Measurements from ENCODE around the gene WWC2.
A peak's percentile ranks its signal among the peaks of the same experiment; 100 is the strongest.

WWC2 gene

DNA sequence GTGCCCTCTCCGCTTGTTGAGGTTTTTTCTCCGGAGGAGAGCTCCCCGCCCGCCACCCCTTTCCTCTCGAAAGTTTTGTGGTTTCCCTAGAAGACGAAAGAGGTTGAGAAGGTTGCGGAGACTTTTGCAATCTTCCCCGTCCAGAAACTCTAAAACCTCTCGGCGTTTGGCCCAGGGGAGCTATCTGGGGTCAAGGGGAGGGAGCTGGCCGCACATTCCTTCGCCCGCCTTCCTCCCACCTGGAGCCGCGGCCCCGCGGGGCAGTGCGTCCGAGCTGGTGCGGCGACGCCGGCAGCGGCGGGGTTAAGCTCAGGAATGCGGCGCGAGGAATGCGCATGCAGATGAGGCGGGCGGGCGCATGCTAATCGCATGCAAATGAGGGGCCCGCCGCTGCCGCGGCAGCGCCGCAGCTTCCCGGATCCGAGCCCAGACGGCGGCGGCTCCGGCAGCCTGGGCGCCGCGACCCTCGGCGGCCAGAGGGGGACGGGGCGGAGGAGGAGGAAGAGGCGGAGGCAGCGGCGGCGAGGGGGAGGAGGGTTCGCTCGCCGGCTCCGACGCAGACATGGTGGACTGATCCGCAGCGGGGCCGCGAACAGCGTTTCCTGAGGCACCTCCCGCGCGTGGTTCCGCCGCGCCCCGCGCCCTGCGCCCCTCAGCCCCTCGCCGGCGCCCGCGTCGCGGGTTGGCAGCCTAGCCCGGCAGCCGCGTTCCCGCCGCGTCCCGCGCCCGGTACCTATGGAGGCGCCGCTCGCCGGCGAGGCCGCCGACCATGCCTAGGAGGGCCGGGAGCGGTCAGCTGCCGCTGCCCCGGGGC lies at the start of gene WWC2:
Gene WWC2, plus strand, starts transcription at position 535 of the 814 bp plus-strand sequence. Its CDS starts 235 bp downstream, at position 770.
- DNase-seq (ENCODE audit: low spot score) = peak; percentile 85

DNA sequence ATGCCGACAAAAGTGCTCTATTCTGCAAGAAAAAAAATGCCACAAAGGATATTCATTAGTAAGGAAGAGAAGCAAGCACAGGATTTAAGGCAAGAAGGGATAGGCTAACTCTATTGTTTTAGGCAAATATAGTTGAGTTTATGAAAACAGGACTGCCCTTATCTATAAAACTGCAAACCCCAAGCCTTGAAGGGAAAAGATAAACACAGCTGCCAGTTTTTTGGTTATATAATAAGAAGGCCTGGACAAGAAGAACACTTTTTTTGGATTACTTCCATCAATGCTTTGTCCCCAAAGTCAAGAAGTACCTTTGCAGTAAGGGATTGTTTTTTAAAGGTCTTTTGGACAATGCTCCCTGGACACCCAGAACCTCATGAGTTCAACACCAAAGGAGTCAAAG lies 45.4 kb upstream of the WWC2 start:
- DNase-seq (ENCODE audit: low spot score) = no peak

DNA sequence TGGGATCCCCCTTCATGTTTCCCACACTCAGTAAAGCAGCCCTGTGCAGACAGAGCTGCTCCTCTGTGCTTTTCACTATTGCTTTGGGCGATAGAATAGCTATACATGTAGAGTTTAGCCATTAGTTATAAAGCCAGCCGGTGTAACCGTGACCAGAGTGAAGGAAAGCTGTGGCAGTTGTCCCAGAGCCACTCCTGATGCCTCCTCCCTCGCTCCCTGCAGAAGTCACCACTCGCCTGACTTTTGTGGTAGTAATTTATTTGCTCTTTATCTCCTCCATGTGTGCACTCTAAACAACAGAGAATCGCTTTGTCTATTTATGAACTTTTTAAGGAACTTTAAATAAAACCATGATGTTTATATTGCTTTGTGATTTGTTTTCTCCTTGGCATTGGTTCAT lies 41.8 kb upstream of the WWC2 start:
- DNase-seq (ENCODE audit: low spot score) = no peak

DNA sequence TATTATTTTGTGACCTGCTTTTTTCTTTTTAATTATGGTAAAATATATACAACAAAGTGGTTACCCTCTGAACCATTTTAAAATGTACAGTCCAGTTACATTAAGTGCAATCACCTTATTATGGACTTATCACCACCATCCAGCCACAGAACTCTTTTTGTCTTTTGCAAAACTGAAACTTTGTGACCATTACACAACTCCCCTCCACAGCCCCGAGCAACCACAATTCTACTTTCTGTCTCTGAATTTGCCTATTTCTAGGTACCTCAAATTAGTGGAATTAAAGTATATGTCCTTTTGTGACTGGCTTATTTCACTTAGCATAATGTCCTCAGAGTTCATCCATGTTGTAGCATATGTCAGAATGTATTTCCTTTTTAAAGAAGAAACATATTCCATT lies 39.3 kb upstream of the WWC2 start:
- DNase-seq (ENCODE audit: low spot score) = no peak

DNA sequence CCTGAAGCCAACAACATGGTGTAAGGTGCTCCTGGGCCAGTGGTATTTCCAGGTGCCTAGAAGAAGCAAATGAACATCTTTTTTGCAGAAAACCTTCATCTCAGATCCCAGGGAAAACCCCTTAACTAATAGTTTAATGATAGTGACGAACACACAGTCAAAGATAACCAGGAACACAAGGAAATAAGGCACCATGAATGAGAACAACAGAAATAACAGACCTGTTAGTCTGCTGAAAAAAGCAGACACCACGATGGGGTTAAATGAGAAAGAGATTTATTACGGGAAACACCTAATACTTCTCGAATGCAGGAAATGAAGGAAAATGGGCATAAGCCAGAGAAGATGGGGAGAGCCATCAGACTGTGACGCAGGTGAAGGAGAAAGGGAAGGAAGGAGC lies 30.6 kb upstream of the WWC2 start:
- DNase-seq (ENCODE audit: low spot score) = no peak

DNA sequence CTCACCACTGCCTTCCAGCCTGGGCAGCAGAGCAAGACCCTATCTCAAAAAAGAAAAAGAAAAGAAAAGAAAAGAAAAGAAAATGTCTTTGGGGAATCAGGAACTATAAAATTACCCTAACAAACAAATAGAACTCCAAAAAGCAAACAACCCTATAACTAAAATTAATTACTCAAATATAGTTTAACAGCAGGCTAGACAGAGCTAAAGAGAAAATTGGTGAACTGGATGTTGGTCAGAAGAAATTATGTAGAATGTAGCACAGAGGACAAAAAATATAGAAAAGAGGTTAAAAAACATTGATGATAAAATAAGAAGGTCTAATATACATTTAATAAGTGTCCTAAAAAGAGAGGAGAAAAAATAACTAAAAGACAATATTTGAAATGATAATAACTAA lies 27.8 kb upstream of the WWC2 start:
- DNase-seq (ENCODE audit: low spot score) = no peak

DNA sequence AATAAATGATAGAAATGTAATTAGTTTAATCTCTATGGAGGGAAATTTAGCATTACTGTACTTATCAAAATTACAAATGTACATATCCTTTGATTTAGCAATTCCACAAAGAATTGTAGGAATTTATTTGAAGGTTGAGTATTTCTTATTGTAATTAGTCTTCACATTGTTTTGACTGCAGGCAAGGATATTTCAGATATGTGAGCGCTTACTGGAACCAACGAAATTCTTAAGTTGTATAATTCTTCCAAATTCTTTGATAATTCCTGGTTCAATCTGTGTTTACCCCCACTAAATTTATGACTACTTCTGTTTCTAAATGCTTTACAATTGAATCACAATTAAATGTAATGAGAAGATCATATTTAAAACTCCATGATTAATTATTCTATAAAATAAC lies 26.9 kb upstream of the WWC2 start:
- no peak for DNase-seq (ENCODE audit: low spot score)

DNA sequence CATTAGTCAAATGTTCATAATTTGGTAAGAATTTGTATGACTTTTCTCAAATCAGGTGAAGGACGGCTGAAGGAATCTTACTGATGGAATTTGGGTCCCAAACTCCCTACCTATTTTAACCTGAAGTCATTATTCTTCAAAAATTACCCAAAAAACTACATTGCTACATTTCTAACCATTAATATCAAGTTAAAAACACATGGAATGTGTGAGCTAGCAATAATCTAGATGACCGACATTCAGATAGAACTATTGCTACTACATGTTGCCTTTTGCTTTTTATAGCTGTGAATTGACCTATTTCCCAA lies 25.3 kb upstream of the WWC2 start:
- no peak for DNase-seq (ENCODE audit: low spot score)

DNA sequence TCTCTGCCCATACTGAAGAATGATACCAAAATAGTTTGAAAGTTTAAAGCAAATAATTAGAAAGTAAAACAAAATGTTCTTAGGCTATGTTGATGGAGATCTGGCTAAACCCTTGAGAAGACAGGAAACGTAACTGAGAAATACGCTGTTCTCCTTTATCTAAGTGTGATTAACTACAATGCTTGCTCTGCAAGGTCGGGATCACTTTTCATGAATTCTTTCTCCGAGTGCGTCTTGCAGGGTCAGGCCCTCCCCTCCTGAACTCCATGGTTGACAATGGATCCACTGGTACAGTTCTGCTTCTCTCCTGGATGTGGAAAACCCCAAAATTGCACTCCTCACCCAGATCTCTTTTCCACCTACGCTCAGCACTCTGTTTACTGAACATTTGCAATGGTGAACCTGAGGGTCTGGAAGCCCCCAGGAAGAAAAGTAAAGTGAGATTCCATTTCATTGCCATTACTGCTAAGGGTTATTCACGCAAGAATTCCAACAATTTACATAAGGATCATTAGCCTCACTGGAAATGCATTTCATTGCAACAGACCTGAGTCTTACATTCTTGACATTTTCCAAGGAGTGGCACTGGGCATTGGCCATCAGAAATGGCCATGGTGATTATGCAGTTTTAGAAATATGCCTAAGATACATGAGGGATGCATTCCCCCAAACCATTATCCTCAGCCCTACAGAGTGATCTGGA lies 24.6 kb upstream of the WWC2 start:
- no peak for DNase-seq (ENCODE audit: low spot score)

DNA sequence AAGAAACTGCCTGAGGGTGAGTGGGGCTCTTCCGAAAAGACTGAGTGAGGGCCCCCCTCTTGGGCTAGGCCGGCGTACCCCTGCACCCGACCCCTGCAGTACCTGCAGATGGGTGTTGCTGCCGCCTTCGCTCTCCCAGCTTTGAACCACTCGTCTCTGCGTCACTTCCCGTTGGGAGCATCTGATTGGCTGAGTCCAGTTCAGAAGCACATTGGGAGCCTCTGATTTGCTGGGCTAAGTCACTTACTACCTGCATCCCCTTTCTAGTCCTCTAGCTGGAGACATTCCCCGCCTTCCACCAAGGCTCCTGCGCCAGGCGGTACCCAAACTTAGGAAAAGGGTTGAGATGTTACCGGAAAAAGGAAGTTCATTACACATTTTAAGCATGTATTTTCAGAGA lies 20.4 kb upstream of the WWC2 start:
- no peak for DNase-seq (ENCODE audit: low spot score)

DNA sequence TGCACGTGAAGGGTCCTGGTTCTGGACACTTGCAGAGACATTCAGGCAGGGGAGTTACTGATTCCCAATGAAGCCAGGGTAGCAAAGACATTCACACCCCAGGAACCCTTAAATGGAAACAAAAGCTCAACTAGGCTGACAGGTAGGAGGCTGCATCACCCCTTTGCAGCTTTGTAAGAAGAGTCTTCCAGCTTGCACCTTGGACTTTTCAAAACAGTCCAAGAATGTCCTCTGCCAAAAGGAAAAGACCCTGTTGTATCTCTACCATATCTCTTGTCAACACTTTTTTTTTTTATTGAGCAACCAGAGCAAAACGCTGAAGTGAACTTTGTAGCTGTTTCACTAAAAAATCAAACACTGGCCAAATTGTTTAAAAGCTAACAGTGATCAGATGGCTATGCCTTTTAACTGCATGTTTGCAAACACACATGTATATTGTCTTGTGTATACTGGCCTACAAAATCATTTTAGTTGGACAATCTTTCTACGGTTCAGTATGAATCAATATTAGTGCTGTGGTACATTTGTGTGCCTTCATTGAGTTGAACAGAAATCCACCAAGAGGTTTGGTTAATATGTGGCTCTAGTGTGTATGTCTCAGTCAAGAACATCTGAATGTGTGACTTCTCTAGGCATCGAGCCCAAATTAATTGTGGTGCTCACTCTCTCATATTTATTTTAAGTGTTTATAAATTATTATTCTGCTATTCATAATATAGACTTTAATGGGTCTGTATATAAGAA lies 18.5 kb upstream of the WWC2 start:
- DNase-seq (ENCODE audit: low spot score) = no peak

DNA sequence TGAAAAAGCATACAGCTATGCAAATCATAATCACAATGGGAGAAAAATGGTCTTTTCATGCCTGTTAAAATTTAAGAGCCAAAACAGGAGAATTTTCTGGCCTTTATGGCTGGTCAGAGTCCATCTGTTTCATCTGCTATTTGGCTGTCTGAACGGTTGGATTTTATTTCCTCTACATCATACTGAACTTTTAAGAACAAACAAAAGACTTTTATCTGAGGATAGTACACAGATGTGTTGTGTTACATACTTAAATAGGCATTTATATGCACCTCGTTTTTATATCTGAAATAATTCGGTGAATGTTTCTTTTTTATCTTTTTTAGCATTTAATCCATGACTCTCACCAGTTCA lies 18.0 kb upstream of the WWC2 start:
- no peak for DNase-seq (ENCODE audit: low spot score)

DNA sequence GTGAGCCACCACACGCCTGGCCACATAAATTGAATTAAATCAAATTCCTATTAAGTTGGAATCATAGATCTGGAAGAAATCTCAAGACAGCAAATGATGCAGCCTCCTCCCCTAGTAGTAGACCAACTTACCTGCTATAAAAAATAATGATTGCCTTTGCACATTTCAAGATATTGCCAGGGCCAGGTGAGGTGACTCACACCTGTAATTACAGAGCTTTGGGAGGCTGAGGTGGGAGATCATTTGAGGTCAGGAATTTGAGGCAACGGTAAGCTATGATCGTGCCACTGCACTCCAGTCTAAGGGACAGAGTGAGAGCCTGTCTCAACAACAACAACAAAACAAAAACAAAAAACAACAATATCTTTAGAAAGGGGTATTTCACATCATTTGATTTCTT lies 17.0 kb upstream of the WWC2 start:
- DNase-seq (ENCODE audit: low spot score) = no peak

DNA sequence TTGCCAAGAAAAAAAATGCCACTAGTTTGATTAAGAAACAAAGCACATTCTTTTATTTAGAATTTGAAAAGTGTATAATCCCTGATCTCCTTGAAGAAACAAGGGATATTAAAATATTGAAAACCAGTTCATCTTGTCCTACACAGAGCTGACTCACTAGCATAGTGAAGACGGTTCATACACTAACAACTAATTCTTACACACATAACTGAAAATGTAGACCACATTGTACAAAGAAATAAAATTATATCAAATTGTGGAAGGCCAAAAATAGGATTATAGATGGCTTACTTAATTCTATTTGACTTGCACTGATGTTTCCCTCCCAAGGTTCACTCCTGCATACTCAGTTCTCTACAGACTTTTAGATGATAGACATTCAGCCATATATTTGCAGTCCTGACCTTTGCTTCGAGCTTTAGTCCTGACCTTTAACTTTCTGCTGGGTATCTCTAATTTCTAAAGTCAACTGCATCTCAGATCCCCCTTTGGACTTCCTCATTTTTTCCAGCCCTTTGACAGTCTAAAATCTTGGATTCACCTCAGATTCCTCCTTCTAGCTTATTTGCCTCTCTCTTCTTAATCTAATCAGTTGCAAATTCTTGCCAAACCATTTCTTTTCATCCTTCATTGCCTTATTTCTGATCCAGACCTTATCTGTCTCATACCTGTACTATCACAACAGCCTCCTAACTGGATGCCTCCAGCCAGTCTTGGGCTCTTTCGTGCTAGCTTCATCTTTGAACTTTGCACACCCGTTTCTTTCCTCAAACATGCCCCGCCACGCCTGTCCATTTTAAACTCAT lies 4.5 kb upstream of the WWC2 start:
- DNase-seq (ENCODE audit: low spot score) = no peak

DNA sequence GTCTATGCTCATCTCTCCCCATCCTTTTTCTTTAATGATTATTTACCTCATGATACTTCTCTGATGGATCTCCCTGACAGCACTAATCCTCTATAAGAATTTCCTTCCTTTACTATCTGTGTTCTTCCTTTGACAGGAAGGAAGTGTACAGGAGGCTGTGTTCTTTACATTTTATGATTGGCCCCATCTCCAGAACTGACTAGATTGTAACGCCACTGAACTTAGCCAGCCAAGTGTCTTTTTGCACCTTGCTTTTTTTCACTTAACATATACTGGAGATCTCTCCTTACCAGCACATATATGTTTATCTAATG lies 3.9 kb upstream of the WWC2 start:
- no peak for DNase-seq (ENCODE audit: low spot score)

DNA sequence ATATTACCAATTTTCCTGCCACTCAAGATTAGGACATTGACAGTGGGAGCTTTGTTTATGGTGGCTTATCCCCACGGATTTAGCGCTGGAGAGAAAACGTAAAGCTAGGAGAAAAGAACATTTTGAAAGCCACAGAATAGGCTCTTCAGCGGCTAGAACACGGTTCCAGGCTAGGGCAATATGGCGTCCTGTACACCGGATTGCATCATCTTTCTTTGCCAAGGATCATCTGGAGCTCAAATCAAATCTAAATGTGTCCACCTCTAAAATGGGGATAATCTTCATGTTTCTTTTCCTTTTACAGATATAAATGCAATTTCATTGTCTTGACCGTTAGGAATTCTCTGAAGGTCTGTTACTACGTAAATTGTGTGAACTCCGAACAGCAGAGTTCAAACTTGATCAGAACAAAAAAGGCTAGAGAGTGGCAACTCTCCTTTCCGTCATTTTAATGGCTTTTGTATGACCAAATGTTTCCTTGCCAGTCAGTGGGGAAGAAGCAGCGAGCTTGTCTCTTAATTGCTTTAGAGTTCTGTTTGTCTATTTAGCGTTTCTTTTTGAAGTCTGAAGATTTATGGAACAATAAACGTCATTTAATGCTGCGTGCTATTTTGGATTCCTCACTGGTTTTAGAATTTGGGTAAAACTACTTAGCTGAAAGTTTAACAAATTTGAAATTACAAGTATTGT lies 2.6 kb upstream of the WWC2 start:
- no peak for DNase-seq (ENCODE audit: low spot score)

DNA sequence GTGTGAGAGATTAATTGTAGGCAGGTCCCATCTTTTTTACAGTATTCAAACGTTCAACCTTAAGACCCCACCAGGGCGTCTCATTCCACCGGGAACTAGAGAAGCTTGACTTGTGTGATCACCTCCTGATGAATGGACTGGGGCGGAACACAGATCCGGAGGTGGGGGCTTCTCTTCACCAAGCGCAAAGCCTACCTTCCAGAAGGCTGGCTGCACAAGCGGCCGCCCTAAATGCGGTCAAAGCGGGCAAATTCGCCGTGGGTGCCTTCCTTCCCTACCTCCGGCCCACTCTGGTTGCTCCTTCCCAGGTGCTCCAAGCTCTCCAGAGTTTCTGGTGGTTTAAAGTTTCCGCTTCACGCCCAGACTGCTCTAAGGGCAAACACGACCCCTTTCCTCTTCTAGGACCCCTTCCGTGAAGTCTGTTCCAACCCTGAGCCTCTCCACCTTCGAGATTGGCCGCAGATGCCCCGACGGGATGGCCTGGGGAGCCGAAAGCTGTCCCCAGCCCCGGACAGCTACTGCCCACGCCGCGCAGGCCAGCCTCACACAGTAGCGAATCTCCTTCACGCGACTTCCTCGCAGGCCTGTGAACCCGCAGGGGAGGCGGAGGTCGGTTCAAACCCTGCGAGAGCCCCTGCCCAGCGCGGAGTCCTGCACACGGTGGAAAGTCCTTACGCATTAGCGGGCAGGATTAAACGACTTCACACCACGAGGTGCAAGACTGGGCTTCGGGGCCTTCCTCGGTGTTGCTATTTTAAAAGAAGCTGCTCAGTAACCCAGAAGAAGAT lies 1.6 kb upstream of the WWC2 start:
- DNase-seq (ENCODE audit: low spot score) = no peak

DNA sequence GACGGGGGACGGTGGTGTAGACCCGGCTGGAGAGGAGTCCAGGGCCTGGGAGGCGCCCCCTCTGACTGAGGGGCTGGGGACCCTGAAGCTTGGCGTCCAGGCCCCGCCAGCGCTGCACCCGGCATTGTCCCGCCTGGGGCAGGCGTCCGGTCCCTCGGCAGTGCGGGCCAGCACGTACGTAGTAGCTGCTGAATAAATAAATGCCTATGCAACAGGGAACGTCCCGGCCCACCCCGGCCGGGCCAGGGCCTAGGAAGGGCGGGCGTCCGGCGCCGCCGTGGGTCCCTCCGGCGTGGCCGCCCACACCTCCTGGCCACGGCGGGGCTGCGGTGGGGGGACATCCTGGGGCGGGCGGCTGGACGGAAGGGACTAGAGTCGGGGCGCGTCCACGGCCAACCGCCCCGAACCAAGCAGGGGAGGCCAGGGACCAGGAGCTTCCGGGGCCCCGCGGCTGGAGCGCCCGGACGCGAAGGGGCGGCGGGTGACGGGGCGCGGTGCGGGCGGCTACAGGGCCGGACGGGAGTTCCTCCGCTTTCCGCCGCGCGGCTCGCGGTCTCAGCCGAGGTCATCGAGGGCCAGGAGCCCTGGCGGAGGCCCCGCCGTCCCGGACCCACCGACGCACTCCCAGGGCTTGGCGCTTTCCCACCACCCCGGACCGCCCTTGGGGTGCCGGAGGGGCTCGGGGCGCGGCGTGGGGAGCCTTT lies 886 bp upstream of the WWC2 start:
- DNase-seq (ENCODE audit: low spot score) = peak; percentile 44

DNA sequence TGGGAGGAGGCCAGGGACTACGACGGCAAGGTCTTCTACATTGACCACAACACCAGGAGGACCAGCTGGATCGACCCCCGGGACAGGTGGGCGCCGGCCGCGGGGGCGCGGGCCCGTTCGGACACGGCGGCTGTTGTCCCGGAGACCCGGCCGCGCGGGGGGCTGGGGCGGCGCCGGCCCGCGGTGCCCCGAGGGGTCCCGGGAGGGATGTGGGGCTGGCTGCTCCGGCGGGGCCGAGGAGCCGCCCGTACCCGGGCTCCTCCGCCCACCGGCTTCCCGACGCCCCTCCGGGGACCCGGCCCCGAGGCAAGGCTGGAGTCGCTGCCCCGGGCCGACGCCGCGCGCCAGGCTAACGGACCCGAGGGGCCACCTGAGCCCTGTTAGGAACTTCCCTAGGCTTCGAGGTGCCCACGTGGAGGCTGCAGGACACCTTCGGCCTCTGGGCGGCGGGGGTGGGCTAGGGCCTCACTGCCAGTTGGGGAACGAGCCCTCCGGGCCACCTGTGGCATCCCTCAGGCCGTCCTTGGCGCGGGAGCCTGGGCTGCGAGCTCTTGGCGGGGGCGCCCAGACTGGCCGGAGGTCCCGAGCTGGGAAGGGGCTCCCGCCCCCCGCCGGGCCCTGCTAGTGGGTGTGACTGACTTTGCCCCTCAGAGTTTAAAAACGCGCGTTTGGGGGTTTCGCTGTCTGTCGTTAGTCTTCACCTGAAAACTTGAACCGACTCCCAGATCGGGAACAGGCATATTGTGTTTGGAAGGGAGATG lies 660 bp downstream of the WWC2 start:
- peak; percentile 31 for DNase-seq (ENCODE audit: low spot score)

DNA sequence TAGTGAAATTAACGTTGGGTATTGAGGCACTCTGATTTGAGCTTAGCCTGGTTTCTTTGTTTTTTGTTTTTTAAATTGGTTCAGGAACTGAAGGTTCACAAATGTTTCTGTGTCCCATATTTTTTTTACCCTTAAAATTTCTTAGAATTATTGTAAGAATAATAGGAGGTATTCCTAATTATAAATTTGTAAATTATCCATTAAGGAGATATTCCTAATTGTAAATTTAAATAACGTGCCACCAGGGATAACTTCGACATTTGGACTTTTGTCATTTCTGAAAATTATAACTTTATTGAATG lies 1.2 kb downstream of the WWC2 start:
- DNase-seq (ENCODE audit: low spot score) = no peak
